Measurements from ENCODE around the gene RBM26.

Gene RBM26

DNA sequence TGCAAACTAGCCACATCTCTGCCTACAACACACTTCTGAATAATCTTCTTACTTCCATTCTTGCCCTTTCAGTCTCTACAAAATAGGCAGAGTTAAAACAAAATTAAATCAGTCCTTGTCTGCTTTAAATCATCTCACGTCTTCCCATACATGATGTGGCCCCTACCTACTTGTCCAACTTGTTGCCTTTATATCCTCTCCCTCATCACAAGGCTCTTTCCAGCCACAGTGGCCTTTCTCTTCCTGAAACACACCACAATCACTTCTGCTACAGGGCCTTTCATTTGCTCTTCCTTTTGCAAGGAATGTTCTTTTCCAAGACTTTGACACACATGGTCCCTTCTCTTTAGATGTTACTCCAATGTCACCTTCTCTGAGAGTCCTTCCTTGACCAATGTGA, 1.7 kb downstream of the RBM26 start:
- no peaks in the 10 kb centered on the region for H3K27me3 ChIP-seq (ENCODE audit: control insufficient read depth in 5 of 5, insufficient read depth in 4 of 5, low read length in 5 of 5)
- peaks cover 5 to 50% (median 41%) of the 10 kb centered on the region in 5 donors for H3K4me1 ChIP-seq (ENCODE audit: control insufficient read depth in 5 of 5, insufficient read depth in 5 of 5, low read length in 5 of 5)
- peak overlapping the region; percentile 86 to 97 (median 96) for H3K9ac ChIP-seq (ENCODE audit: low read length in 5 of 5)
- H3K27ac ChIP-seq (ENCODE audit: low read depth, low read length): peak overlapping the region; percentile 92
- H3K36me3 ChIP-seq (ENCODE audit: control insufficient read depth in 5 of 5, insufficient read depth in 5 of 5, low read length in 5 of 5): peaks cover 0 to 5% (median 0%) of the 10 kb centered on the region in 5 donors
- H3K9me3 ChIP-seq (ENCODE audit: control insufficient read depth in 5 of 5, low read length in 5 of 5): no peaks in the 10 kb centered on the region
- peak overlapping the region; percentile 86 to 97 (median 96) for H3K4me3 ChIP-seq (ENCODE audit: low read depth in 1 of 5, low read length in 5 of 5)

DNA sequence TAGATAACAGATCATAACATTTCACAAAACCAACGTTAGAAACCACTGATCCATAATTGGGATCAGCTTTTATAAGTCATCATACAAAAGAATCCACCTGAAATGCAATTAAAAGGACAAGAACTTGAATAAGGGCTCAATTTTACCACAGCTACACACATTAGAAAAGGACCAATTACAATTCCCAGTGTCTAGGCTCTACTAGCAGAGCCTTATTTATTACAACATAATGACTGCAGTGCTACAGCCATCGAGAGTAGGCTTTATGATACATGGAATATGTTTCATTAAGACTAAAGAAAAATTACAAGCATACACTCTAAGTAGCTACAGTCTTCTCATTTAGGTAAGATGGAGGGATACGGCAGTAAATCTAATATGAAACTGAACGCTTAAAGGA, 2.9 kb downstream of the RBM26 start:
- H3K4me3 ChIP-seq (ENCODE audit: low read depth in 1 of 5, low read length in 5 of 5): peak overlapping the region in 2 of 5 donors; percentile 0 to 96

DNA sequence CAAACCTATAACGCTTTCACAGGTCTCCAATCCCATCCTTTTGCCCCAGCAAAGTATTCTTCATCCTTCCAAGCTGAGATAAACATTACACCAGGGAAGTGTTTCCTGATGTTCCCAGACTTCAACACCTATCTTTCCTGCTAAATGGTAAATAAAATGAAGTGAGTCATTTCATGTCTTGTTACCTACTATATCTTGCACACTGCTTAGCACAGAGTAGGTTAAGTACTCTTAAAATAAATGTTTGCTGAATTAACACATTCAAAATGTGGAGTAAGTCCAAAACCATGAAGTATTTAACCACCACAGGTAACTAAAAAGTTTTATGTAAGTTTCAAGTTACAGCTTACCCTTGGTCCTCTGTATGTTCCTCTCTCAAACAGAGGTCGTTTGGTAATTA, 3.4 kb downstream of the RBM26 start:
- peak overlapping the region in 1 of 5 donors; percentile 8 for H3K9ac ChIP-seq (ENCODE audit: low read length in 5 of 5)
- H3K4me3 ChIP-seq (ENCODE audit: low read depth in 1 of 5, low read length in 5 of 5): peak overlapping the region in 1 of 5 donors; percentile 0
- no peaks in the 10 kb centered on the region for H3K9me3 ChIP-seq (ENCODE audit: control insufficient read depth in 5 of 5, low read length in 5 of 5)
- peaks cover 0 to 13% (median 4%) of the 10 kb centered on the region in 5 donors for H3K36me3 ChIP-seq (ENCODE audit: control insufficient read depth in 5 of 5, insufficient read depth in 5 of 5, low read length in 5 of 5)
- H3K4me1 ChIP-seq (ENCODE audit: control insufficient read depth in 5 of 5, insufficient read depth in 5 of 5, low read length in 5 of 5): peaks cover 5 to 54% (median 43%) of the 10 kb centered on the region in 5 donors
- H3K27ac ChIP-seq (ENCODE audit: low read depth, low read length): no peak overlapping the region
- no peaks in the 10 kb centered on the region for H3K27me3 ChIP-seq (ENCODE audit: control insufficient read depth in 5 of 5, insufficient read depth in 4 of 5, low read length in 5 of 5)

More for the DNA sequence above, 2.9 kb downstream of the RBM26 start:
- Histone ChIP-seq H3K9ac (ENCODE audit: low read length in 5 of 5) (peak overlapping the region in 2 of 5 donors; percentile 8 to 31), H3K27me3 (ENCODE audit: control insufficient read depth in 5 of 5, insufficient read depth in 4 of 5, low read length in 5 of 5) (no peaks in the 10 kb centered on the region), H3K27ac (ENCODE audit: low read depth, low read length) (no peak overlapping the region), H3K4me1 (ENCODE audit: control insufficient read depth in 5 of 5, insufficient read depth in 5 of 5, low read length in 5 of 5) (peaks cover 5 to 53% (median 42%) of the 10 kb centered on the region in 5 donors), H3K36me3 (ENCODE audit: control insufficient read depth in 5 of 5, insufficient read depth in 5 of 5, low read length in 5 of 5) (peaks cover 0 to 13% (median 4%) of the 10 kb centered on the region in 5 donors), H3K9me3 (ENCODE audit: control insufficient read depth in 5 of 5, low read length in 5 of 5) (no peaks in the 10 kb centered on the region)

DNA sequence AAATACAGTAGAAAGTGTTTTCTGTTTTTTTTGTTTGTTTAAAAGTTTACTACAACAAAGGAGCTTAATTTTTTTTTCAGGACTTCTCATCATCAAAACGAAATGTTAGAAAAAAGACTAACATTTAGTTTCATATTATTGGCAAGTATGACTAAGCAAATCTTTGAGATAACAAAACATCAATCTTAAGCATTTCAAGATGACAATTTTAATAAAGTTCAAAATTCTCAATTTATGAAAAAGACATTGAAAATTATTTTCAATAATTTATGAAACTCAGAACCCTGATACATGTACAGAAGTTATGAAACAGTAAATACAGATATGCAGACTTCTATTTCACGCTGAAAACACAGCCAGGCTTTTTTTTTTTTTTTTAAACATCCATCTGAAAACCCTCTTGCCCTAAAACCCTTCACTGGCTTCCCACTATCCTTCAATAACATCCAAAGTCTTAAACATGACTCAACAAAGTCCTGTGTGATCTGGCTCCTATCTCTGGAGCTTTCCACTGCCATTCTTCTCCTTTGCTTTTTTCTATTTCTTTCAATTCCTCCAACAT, 3.9 kb downstream of the RBM26 start:
- peaks cover 5 to 54% (median 43%) of the 10 kb centered on the region in 5 donors for H3K4me1 ChIP-seq (ENCODE audit: control insufficient read depth in 5 of 5, insufficient read depth in 5 of 5, low read length in 5 of 5)
- no peaks in the 10 kb centered on the region for H3K9me3 ChIP-seq (ENCODE audit: control insufficient read depth in 5 of 5, low read length in 5 of 5)
- peaks cover 0 to 13% (median 4%) of the 10 kb centered on the region in 5 donors for H3K36me3 ChIP-seq (ENCODE audit: control insufficient read depth in 5 of 5, insufficient read depth in 5 of 5, low read length in 5 of 5)
- no peaks in the 10 kb centered on the region for H3K27me3 ChIP-seq (ENCODE audit: control insufficient read depth in 5 of 5, insufficient read depth in 4 of 5, low read length in 5 of 5)
- no peak overlapping the region for H3K9ac ChIP-seq (ENCODE audit: low read length in 5 of 5)
- H3K27ac ChIP-seq (ENCODE audit: low read depth, low read length): no peak overlapping the region
- no peak overlapping the region for H3K4me3 ChIP-seq (ENCODE audit: low read depth in 1 of 5, low read length in 5 of 5)

DNA sequence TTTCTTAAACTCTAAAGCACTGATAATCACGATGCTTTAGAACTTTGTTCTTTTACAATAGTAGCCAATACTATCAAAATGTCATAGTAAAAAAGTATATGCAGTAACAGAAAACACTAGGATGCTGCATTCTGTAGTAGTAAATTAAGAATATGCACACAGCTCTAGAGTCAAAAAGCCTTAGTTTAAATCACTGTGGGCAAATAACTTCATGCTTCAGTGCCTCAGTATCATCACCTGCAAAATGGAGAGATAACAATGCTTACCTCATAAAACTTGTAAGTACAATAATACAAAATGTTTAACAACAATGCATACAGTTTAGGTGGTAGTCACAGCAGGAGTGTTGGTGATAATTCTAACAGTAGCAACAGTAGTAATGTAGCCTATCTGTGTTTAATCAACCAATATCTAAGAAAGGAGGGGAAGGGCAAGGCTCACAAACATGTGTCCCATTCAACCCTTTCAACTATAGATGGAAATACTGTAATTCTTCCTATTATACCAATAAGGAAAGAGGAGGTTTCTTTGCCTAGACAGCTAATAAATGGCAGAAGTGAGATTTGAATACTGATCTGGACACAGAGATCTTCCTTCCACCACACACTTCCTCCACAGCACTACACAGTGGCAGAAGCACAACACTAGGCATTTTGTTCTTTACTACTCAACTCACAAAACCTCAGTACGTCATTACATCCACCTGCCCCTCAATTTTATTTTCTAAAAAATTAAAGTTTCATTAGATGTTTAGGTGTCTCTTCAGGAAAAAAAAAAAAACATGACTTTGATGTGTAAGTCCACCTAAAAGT, 4.6 kb downstream of the RBM26 start:
- H3K4me1 ChIP-seq (ENCODE audit: control insufficient read depth in 5 of 5, insufficient read depth in 5 of 5, low read length in 5 of 5): peaks cover 5 to 47% (median 36%) of the 10 kb centered on the region in 5 donors
- H3K4me3 ChIP-seq (ENCODE audit: low read depth in 1 of 5, low read length in 5 of 5): no peak overlapping the region
- peak overlapping the region in 1 of 5 donors; percentile 16 for H3K9ac ChIP-seq (ENCODE audit: low read length in 5 of 5)
- H3K27ac ChIP-seq (ENCODE audit: low read depth, low read length): no peak overlapping the region
- H3K9me3 ChIP-seq (ENCODE audit: control insufficient read depth in 5 of 5, low read length in 5 of 5): no peaks in the 10 kb centered on the region
- H3K36me3 ChIP-seq (ENCODE audit: control insufficient read depth in 5 of 5, insufficient read depth in 5 of 5, low read length in 5 of 5): peaks cover 0 to 13% (median 6%) of the 10 kb centered on the region in 5 donors
- H3K27me3 ChIP-seq (ENCODE audit: control insufficient read depth in 5 of 5, insufficient read depth in 4 of 5, low read length in 5 of 5): no peaks in the 10 kb centered on the region

DNA sequence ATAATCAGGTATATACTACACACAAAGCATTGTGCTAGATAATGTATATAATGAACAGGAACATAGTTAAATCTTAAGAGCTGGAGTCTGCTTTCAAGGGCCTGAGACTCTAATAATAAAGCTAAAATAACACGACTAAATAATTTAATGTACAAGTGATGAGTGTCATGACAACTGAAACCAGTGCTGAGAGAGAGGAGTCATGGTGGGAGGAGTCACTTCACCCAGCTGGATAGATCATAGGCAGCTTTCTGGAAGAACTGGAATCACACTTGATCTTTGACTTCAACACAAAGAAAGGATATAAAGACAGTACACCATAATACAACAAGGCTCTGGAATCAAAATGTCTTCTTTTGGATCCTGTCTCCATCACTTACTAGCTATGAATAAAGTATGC, 7.1 kb downstream of the RBM26 start:
- H3K36me3 ChIP-seq (ENCODE audit: control insufficient read depth in 5 of 5, insufficient read depth in 5 of 5, low read length in 5 of 5): peaks cover 0 to 19% (median 6%) of the 10 kb centered on the region in 5 donors
- H3K4me1 ChIP-seq (ENCODE audit: control insufficient read depth in 5 of 5, insufficient read depth in 5 of 5, low read length in 5 of 5): peaks cover 0 to 30% (median 27%) of the 10 kb centered on the region in 5 donors
- H3K9me3 ChIP-seq (ENCODE audit: control insufficient read depth in 5 of 5, low read length in 5 of 5): peaks cover 0 to 6% (median 3%) of the 10 kb centered on the region in 5 donors
- peak overlapping the region in 1 of 5 donors; percentile 24 for H3K9ac ChIP-seq (ENCODE audit: low read length in 5 of 5)
- no peak overlapping the region for H3K4me3 ChIP-seq (ENCODE audit: low read depth in 1 of 5, low read length in 5 of 5)
- H3K27ac ChIP-seq (ENCODE audit: low read depth, low read length): no peak overlapping the region
- no peaks in the 10 kb centered on the region for H3K27me3 ChIP-seq (ENCODE audit: control insufficient read depth in 5 of 5, insufficient read depth in 4 of 5, low read length in 5 of 5)

DNA sequence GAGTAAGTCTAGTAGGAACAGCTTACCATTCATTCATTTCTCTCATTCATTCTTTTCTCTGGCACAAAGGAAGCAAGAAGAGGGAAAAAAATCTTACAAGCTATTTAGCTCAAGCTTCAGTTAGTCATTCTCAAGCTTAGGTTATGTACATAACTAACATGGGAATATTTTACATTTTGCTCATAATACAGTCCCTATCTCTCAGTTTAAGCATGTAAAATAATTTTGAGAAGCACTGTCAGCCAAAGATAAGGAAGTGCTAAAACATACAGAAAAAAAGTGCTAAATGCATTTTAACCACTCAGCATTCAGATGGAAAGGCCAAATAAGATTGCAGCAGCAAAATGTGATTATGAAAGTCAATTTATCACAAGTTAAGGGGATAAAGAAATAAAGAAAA, 7.9 kb downstream of the RBM26 start:
- H3K9me3 ChIP-seq (ENCODE audit: control insufficient read depth in 5 of 5, low read length in 5 of 5): peaks cover 0 to 6% (median 3%) of the 10 kb centered on the region in 5 donors
- peaks cover 0 to 28% (median 27%) of the 10 kb centered on the region in 5 donors for H3K4me1 ChIP-seq (ENCODE audit: control insufficient read depth in 5 of 5, insufficient read depth in 5 of 5, low read length in 5 of 5)
- no peaks in the 10 kb centered on the region for H3K27me3 ChIP-seq (ENCODE audit: control insufficient read depth in 5 of 5, insufficient read depth in 4 of 5, low read length in 5 of 5)
- H3K9ac ChIP-seq (ENCODE audit: low read length in 5 of 5): peak overlapping the region in 1 of 5 donors; percentile 24
- no peak overlapping the region for H3K27ac ChIP-seq (ENCODE audit: low read depth, low read length)
- peaks cover 0 to 19% (median 6%) of the 10 kb centered on the region in 5 donors for H3K36me3 ChIP-seq (ENCODE audit: control insufficient read depth in 5 of 5, insufficient read depth in 5 of 5, low read length in 5 of 5)
- no peak overlapping the region for H3K4me3 ChIP-seq (ENCODE audit: low read depth in 1 of 5, low read length in 5 of 5)

DNA sequence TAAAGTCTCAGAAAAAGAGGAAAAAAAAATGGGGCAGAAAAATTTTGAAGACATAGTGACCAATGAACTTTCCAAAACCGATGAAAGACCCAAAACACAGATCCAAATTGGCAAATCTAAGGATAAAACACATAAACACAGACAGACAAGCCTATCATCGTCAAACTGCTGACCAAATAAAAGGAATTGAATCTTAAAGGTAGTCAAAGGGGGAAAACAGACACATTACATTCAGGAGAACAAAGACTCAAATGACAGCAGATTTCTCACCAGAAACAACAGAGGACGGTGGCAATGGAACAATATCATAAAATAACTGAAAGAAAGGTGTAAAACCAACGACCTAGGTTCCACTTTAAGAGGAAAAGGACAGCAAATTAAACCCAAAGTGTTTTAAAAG, 10.2 kb downstream of the RBM26 start:
- Histone ChIP-seq H3K27me3 (ENCODE audit: control insufficient read depth in 5 of 5, insufficient read depth in 4 of 5, low read length in 5 of 5) (no peaks in the 10 kb centered on the region), H3K9ac (ENCODE audit: low read length in 5 of 5) (no peak overlapping the region), H3K36me3 (ENCODE audit: control insufficient read depth in 5 of 5, insufficient read depth in 5 of 5, low read length in 5 of 5) (peaks cover 0 to 19% (median 6%) of the 10 kb centered on the region in 5 donors), H3K4me1 (ENCODE audit: control insufficient read depth in 5 of 5, insufficient read depth in 5 of 5, low read length in 5 of 5) (peaks cover 0 to 21% (median 15%) of the 10 kb centered on the region in 5 donors), H3K27ac (ENCODE audit: low read depth, low read length) (no peak overlapping the region), H3K4me3 (ENCODE audit: low read depth in 1 of 5, low read length in 5 of 5) (no peak overlapping the region), H3K9me3 (ENCODE audit: control insufficient read depth in 5 of 5, low read length in 5 of 5) (peaks cover 0 to 6% (median 3%) of the 10 kb centered on the region in 5 donors)

DNA sequence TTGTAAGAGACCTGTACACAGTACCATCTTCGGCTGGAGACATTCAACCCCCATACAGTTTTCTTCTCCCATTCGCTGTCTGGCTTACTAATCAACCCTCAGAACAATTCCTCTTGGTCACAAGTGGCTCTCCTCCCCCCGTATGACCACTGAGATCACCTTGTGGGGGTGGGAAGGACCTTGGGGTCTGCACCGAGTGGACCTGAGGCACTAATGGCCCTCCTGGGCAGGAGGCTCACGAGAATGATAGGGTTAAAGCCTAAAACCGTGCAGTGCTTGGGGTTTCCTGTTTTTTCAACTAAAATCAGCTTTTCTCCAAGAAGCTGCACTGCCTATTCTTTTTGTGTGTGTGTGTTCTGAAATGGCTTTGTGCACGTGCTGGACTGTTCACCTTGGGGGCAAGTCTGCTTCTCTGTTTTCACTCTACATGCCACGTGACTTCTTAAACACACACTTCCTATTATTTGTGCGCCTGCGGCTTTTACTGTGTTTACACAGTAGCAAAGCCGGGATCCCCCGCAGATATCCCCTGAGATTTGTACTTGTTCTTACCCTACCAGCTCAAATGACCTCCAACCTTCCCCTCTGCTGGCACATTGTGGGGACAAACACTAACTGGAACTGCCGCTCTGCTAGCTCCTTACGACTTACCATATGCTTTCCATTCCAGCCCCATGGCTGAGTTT, 12.3 kb downstream of the RBM26 start:
- Histone ChIP-seq H3K9ac (ENCODE audit: low read length in 5 of 5) (peak overlapping the region in 1 of 5 donors; percentile 44), H3K27ac (ENCODE audit: low read depth, low read length) (no peak overlapping the region)

More for the DNA sequence above, 12.3 kb downstream of the RBM26 start:
- Histone ChIP-seq H3K4me3 (ENCODE audit: low read depth in 1 of 5, low read length in 5 of 5) (peak overlapping the region in 2 of 5 donors; percentile 13 to 25), H3K4me1 (ENCODE audit: control insufficient read depth in 5 of 5, insufficient read depth in 5 of 5, low read length in 5 of 5) (peaks cover 0 to 21% (median 15%) of the 10 kb centered on the region in 5 donors), H3K27me3 (ENCODE audit: control insufficient read depth in 5 of 5, insufficient read depth in 4 of 5, low read length in 5 of 5) (no peaks in the 10 kb centered on the region), H3K36me3 (ENCODE audit: control insufficient read depth in 5 of 5, insufficient read depth in 5 of 5, low read length in 5 of 5) (peaks cover 0 to 8% (median 0%) of the 10 kb centered on the region in 5 donors), H3K9me3 (ENCODE audit: control insufficient read depth in 5 of 5, low read length in 5 of 5) (peaks cover 0 to 6% (median 3%) of the 10 kb centered on the region in 5 donors)

Data from subcutaneous abdominal adipose tissue (tissue), 5 donors.